HEK293 (cell line): Measurements from ENCODE around the gene CAPN1.
"Not testable (repeated sequence)": the region's sequence is repeated elsewhere in the genome, so short reads cannot be mapped to it uniquely, and the experiment has no call there.

Source experiments
- CTCF ChIA-PET: fragments of 350-600 bp; formaldehyde crosslinking; extraction: SDS; loops from one replicate; lab custom pipeline; 2021; ENCODE audit warnings: antibody characterized with exemption; lab: Yijun Ruan, JAX
- POLR2A ChIA-PET: fragments of 300-600 bp; formaldehyde crosslinking; extraction: SDS; loops from one replicate; lab custom pipeline; 2020; ENCODE audit warnings: antibody characterized with exemption, inconsistent platforms; lab: Yijun Ruan, JAX
- H3K27ac ChIP-seq: fragments of 200-500 bp; sonication (Bioruptor generic); 2 replicates; pipeline ENCODE4 v1.5.1; 2014; ENCODE audit warnings: low read depth, low read length, control low read depth, inconsistent platforms; ENCODE audit errors: extremely low read depth
- H3K36me3 ChIP-seq, 2 experiments: fragments of 200-500 bp in 1 of 2; sonication (Bioruptor generic) in 1 of 2; 1 replicate in 1 of 2; 2 replicates in 1 of 2; pipeline ENCODE4 v1.5.1; 2014 to 2017; ENCODE audit warnings: inconsistent platforms in 2 of 2, low read length in 2 of 2; ENCODE audit not compliant: control insufficient read depth in 2 of 2, insufficient read depth in 1 of 2
- H3K4me1 ChIP-seq: fragments of 200-500 bp; sonication (Bioruptor generic); 2 replicates; pipeline ENCODE4 v1.5.1; 2014; ENCODE audit warnings: mild to moderate bottlenecking, low read length, inconsistent platforms; ENCODE audit not compliant: control insufficient read depth, insufficient read depth
- H3K4me3 ChIP-seq: 2 replicates; pipeline ENCODE4 v1.5.1; 2011; ENCODE audit warnings: low read depth, mild to moderate bottlenecking, control low read depth, low read length, moderate library complexity
- H3K9me3 ChIP-seq: fragments of 200-500 bp; sonication (Bioruptor generic); 2 replicates; pipeline ENCODE4 v1.5.1; 2014; ENCODE audit warnings: low read depth, low read length, inconsistent platforms; ENCODE audit not compliant: control insufficient read depth, insufficient read depth
- FEZF1 ChIP-seq: fragments of 450-650 bp; formaldehyde crosslinking; IDR thresholded peaks from 2 replicates; pipeline ENCODE4 v1.5.1; 2016; ENCODE audit warnings: missing biosample characterization, missing genetic modification characterization
- KLF17 ChIP-seq: fragments of 450-650 bp; formaldehyde crosslinking; IDR thresholded peaks from 2 replicates; pipeline ENCODE4 v1.5.1; 2016; ENCODE audit warnings: missing biosample characterization, missing genetic modification characterization
- ZIC2 ChIP-seq: fragments of 450-650 bp; formaldehyde crosslinking; IDR thresholded peaks from 2 replicates; pipeline ENCODE4 v1.5.1; 2016; ENCODE audit warnings: missing biosample characterization, missing genetic modification characterization
- ZNF18 ChIP-seq: fragments of 450-650 bp; formaldehyde crosslinking; IDR thresholded peaks from 2 replicates; pipeline ENCODE4 v1.5.1; 2016; ENCODE audit warnings: missing biosample characterization, missing genetic modification characterization
- ZNF211 ChIP-seq: fragments of 450-650 bp; formaldehyde crosslinking; IDR thresholded peaks from 2 replicates; pipeline ENCODE4 v1.5.1; 2016; ENCODE audit warnings: low read depth, missing biosample characterization, missing genetic modification characterization
- ZNF214 ChIP-seq: fragments of 450-650 bp; formaldehyde crosslinking; IDR thresholded peaks from 2 replicates; pipeline ENCODE4 v1.5.1; 2017; ENCODE audit warnings: missing biosample characterization, mild to moderate bottlenecking, missing genetic modification characterization, borderline replicate concordance
- ZNF280D ChIP-seq: fragments of 450-650 bp; formaldehyde crosslinking; IDR thresholded peaks from 2 replicates; pipeline ENCODE4 v1.5.1; 2016; ENCODE audit warnings: missing biosample characterization, missing genetic modification characterization
- ZNF391 ChIP-seq: fragments of 450-650 bp; formaldehyde crosslinking; IDR thresholded peaks from 2 replicates; pipeline ENCODE4 v1.5.1; 2016; ENCODE audit warnings: low read depth, missing biosample characterization, missing genetic modification characterization, borderline replicate concordance
- ZNF645 ChIP-seq: fragments of 450-650 bp; formaldehyde crosslinking; IDR thresholded peaks from 2 replicates; pipeline ENCODE4; 2016; ENCODE audit warnings: missing biosample characterization, missing genetic modification characterization
- ZNF664 ChIP-seq: fragments of 450-650 bp; formaldehyde crosslinking; IDR thresholded peaks from 2 replicates; pipeline ENCODE4 v1.5.1; 2016; ENCODE audit warnings: missing biosample characterization, missing genetic modification characterization
- ZNF707 ChIP-seq: fragments of 450-650 bp; formaldehyde crosslinking; IDR thresholded peaks from 2 replicates; pipeline ENCODE4 v1.5.1; 2016; ENCODE audit warnings: missing biosample characterization, missing genetic modification characterization
- ZNF777 ChIP-seq: fragments of 450-650 bp; formaldehyde crosslinking; IDR thresholded peaks from 2 replicates; pipeline ENCODE4 v1.5.1; 2017; ENCODE audit warnings: missing biosample characterization, missing genetic modification characterization, borderline replicate concordance
- ZSCAN18 ChIP-seq: fragments of 450-650 bp; formaldehyde crosslinking; IDR thresholded peaks from 2 replicates; pipeline ENCODE4 v1.5.1; 2016; ENCODE audit warnings: missing biosample characterization, missing genetic modification characterization

The CAPN1 gene

GRCh38 chr11:65236194-65237059 is 54.7 kb downstream of the CAPN1 start:
- no peaks in the 10 kb centered on the region for H3K36me3 ChIP-seq
- TF ChIP-seq ZIC2 (tag by site-specific recombination) (no peak), ZNF664 (tag by site-specific recombination) (no peak), ZNF391 (tag by site-specific recombination) (no peak), ZNF645 (no peak), ZSCAN18 (tag by site-specific recombination) (no peak), FEZF1 (tag by site-specific recombination) (no peak), ZNF777 (tag by site-specific recombination) (no peak)
- no peaks in the 10 kb centered on the region for H3K4me1 ChIP-seq
- H3K4me3 ChIP-seq, result no peak overlapping the region
- H3K9me3 ChIP-seq, result no peaks in the 10 kb centered on the region
- ChIA-PET CTCF (interaction anchor here (1.0 kb wide), 1 partner anchor 14 kb away, joined by 9 read pairs; no protein-coding TSS in a partner anchor), POLR2A (interaction anchor here (0.6 kb wide), 1 partner anchor 29 kb away, joined by 5 read pairs; no protein-coding TSS in a partner anchor)
- H3K27ac ChIP-seq, result no peak overlapping the region

- H3K4me3 ChIP-seq, H3K36me3 ChIP-seq, H3K4me1 ChIP-seq, H3K27ac ChIP-seq, POLR2A ChIA-PET, H3K9me3 ChIP-seq: not testable (repeated sequence)
- CTCF ChIA-PET, result interaction anchor here (0.6 kb wide), 1 partner anchor 302 kb away, joined by 3 read pairs; no protein-coding TSS in a partner anchor
Observed at GRCh38 chr11:65238302-65238701, 56.6 kb downstream of the CAPN1 start.

- CTCF ChIA-PET, result no interaction called here
- Histone ChIP-seq H3K36me3 (no peaks in the 10 kb centered on the region), H3K4me3 (no peak overlapping the region), H3K9me3 (no peaks in the 10 kb centered on the region), H3K27ac (no peak overlapping the region)
- TF ChIP-seq KLF17 (tag by site-specific recombination) (no peak), ZNF707 (tag by site-specific recombination) (no peak), ZNF280D (tag by site-specific recombination) (no peak), ZNF214 (tag by site-specific recombination) (no peak), ZNF645 (no peak), ZNF211 (tag by site-specific recombination) (no peak), ZNF18 (no peak)
- TF ChIP-seq, all 188 proteins: peak for 0
- H3K4me1 ChIP-seq, result no peaks in the 10 kb centered on the region
- POLR2A ChIA-PET, result no interaction called here
Observed at GRCh38 chr11:65241134-65241533, 59.4 kb downstream of the CAPN1 start.
